HG02759 (cell line): ENCODE data around the gene PBX1.

Source experiments
- ATAC-seq: cut with Tn5 transposase; IDR thresholded peaks from one replicate; pipeline ENCODE4 v1.9.1; 2021; ENCODE audit warnings: mild to moderate bottlenecking, moderate library complexity; ENCODE audit not compliant: unreplicated experiment

The PBX1 gene

GRCh38 chr1:164662462-164662861, 103.5 kb downstream of the PBX1 start:
- ATAC-seq, result no peak

- no peak for ATAC-seq
Measured at GRCh38 chr1:164662955-164663354, 104.0 kb downstream of the PBX1 start.

GRCh38 chr1:164664127-164664526, 105.1 kb downstream of the PBX1 start:
- no peak for ATAC-seq

GRCh38 chr1:164667001-164667400, 108.0 kb downstream of the PBX1 start:
- ATAC-seq, result no peak

GRCh38 chr1:164667600-164667999, 108.6 kb downstream of the PBX1 start:
- ATAC-seq, result no peak

GRCh38 chr1:164668491-164669400, 109.8 kb downstream of the PBX1 start:
- no peak for ATAC-seq

GRCh38 chr1:164670026-164670425, 111.0 kb downstream of the PBX1 start:
- no peak for ATAC-seq

- no peak for ATAC-seq
Measured at GRCh38 chr1:164670786-164671185, 111.8 kb downstream of the PBX1 start.

- ATAC-seq, result no peak
Measured at GRCh38 chr1:164671323-164671965, 112.5 kb downstream of the PBX1 start.

- ATAC-seq, result no peak
Measured at GRCh38 chr1:164671966-164672571, 113.1 kb downstream of the PBX1 start.

GRCh38 chr1:164672588-164672987, 113.6 kb downstream of the PBX1 start:
- no peak for ATAC-seq

GRCh38 chr1:164673584-164674214, 114.7 kb downstream of the PBX1 start:
- ATAC-seq, result no peak

- ATAC-seq, result no peak
Measured at GRCh38 chr1:164675342-164675904, 116.4 kb downstream of the PBX1 start.

- no peak for ATAC-seq
Measured at GRCh38 chr1:164678136-164678700, 119.2 kb downstream of the PBX1 start.

- ATAC-seq, result no peak
Measured at GRCh38 chr1:164682570-164682969, 123.6 kb downstream of the PBX1 start.

- ATAC-seq, result no peak
Measured at GRCh38 chr1:164683235-164683634, 124.3 kb downstream of the PBX1 start.

- no peak for ATAC-seq
Measured at GRCh38 chr1:164685266-164686035, 126.5 kb downstream of the PBX1 start.

- ATAC-seq, result no peak
Measured at GRCh38 chr1:164687777-164688176, 128.8 kb downstream of the PBX1 start.

- no peak for ATAC-seq
Measured at GRCh38 chr1:164688791-164689190, 129.8 kb downstream of the PBX1 start.
